Measurements from ENCODE around the gene THAP3.

GRCh38 chr1:6673816-6674398 lies 49.2 kb downstream of the THAP3 start:
- TF ChIP-seq EZH2phosphoT487 (IDR thresholded peaks at IDR 0.05) (no peak), EZH2 (IDR thresholded peaks at IDR 0.05) (no peak), CTCF (IDR thresholded peaks at IDR 0.05) (no peak)
